Measurements from ENCODE around the gene ESRRB.

Gene ESRRB

DNA sequence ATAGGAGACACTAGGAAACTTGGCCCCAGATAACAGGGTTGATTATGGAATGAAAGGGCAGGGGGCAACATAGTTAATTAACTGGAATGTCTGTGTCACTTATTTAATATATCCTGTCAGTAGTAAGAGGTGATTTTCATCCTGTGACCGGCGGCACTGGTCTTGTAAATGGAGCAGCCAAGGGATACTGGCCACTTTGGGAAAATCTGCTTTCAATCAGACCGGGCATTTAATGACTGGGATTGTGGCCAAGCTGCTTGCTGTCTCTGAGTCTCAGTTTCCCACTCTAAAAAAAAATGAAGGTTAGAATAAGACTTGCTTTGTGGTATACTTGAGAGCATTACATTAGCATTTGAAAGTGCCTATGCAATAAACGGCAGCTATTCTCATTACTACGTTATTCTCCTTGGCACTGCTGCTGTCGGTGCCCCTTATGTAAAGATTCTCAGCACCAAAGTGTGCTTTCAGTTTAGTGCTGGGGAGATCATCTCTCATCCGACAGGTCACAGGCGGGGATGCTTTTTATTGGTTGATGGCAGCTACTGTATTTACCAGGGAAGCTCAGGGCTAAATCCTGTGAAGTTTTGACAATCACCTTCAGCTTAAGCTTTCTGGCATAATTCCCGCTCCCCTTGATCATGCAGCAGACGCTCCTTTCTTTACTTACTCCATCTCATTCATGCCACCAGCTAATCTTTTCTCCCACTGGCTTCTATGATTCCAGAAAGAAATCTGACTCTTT is 162.1 kb downstream of the ESRRB start (continued):
- TF ChIP-seq ZBTB11 (tag by site-specific recombination; conservative IDR thresholded peaks at IDR 0.05; ENCODE audit: low read depth), result no peak
- TF ChIP-seq FEZF1 (tag by site-specific recombination; IDR thresholded peaks at IDR 0.05), result peak; percentile 18; the same call in 1 of the 2 replicates
- no peak for TF ChIP-seq SP7 (tag by site-specific recombination; IDR thresholded peaks at IDR 0.05)
- no peak for TF ChIP-seq MEIS1 (CRISPR knock-in tag; IDR thresholded peaks at IDR 0.05; ENCODE audit: borderline replicate concordance)
- TF ChIP-seq HOXD13 (CRISPR knock-in tag; IDR thresholded peaks at IDR 0.05; ENCODE audit: borderline replicate concordance), result no peak
- TF ChIP-seq, protein P1, sequence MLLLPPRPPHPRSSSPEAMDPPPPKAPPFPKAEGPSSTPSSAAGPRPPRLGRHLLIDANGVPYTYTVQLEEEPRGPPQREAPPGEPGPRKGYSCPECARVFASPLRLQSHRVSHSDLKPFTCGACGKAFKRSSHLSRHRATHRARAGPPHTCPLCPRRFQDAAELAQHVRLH (tag by site-specific recombination; IDR thresholded peaks at IDR 0.05), result no peak
- TF ChIP-seq ZNF184 (tag by site-specific recombination; IDR thresholded peaks at IDR 0.05), result no peak
- no peak for TF ChIP-seq ZNF133 (tag by site-specific recombination; IDR thresholded peaks at IDR 0.05)

DNA sequence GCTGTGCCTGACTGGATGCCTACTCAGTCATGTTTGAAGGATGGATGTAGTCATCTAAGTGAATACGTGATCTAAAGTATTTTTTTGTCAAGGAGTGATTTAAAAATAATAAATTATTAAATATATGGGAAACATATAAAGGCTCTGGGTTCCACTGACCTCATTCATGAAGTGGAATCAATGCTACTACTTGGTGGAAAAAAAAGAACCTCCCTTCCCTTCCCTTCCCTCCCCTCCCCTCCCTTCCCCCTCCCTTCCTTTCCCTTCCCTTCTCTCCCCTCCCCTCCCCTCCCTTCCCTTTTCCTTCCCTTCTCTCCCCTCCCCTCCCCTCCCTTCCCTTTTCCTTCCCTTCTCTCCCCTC is 162.7 kb downstream of the ESRRB start:
- H3K36me3 ChIP-seq (ENCODE audit: control insufficient read depth in 2 of 2, insufficient read depth in 1 of 2, low read length in 2 of 2), result no peaks in the 10 kb centered on the region
- H3K4me3 ChIP-seq (ENCODE audit: low read depth, low read length), result no peak overlapping the region
- TF ChIP-seq, protein P2, sequence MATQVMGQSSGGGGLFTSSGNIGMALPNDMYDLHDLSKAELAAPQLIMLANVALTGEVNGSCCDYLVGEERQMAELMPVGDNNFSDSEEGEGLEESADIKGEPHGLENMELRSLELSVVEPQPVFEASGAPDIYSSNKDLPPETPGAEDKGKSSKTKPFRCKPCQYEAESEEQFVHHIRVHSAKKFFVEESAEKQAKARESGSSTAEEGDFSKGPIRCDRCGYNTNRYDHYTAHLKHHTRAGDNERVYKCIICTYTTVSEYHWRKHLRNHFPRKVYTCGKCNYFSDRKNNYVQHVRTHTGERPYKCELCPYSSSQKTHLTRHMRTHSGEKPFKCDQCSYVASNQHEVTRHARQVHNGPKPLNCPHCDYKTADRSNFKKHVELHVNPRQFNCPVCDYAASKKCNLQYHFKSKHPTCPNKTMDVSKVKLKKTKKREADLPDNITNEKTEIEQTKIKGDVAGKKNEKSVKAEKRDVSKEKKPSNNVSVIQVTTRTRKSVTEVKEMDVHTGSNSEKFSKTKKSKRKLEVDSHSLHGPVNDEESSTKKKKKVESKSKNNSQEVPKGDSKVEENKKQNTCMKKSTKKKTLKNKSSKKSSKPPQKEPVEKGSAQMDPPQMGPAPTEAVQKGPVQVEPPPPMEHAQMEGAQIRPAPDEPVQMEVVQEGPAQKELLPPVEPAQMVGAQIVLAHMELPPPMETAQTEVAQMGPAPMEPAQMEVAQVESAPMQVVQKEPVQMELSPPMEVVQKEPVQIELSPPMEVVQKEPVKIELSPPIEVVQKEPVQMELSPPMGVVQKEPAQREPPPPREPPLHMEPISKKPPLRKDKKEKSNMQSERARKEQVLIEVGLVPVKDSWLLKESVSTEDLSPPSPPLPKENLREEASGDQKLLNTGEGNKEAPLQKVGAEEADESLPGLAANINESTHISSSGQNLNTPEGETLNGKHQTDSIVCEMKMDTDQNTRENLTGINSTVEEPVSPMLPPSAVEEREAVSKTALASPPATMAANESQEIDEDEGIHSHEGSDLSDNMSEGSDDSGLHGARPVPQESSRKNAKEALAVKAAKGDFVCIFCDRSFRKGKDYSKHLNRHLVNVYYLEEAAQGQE (tag by site-specific recombination; IDR thresholded peaks at IDR 0.05), result no peak
- TF ChIP-seq ZNF324 (tag by site-specific recombination; IDR thresholded peaks at IDR 0.05) (no peak), ZFHX2 (tag by site-specific recombination; conservative IDR thresholded peaks at IDR 0.05) (no peak), ZNF335 (tag by site-specific recombination; conservative IDR thresholded peaks at IDR 0.05) (no peak), GLI4 (tag by site-specific recombination; IDR thresholded peaks at IDR 0.05) (no peak), ZFP41 (tag by site-specific recombination; IDR thresholded peaks at IDR 0.05; ENCODE audit: borderline replicate concordance) (no peak), KLF16 (tag by site-specific recombination; IDR thresholded peaks at IDR 0.05) (no peak), ZNF621 (tag by site-specific recombination; IDR thresholded peaks at IDR 0.05) (no peak)
- ChIA-PET CTCF (interaction anchor here (0.7 kb wide), 1 partner anchor 52 kb away, joined by 3 read pairs; no protein-coding TSS in a partner anchor), POLR2A (no interaction called here)
- peaks cover 16% of the 10 kb centered on the region for H3K4me1 ChIP-seq (ENCODE audit: control insufficient read depth, insufficient read depth, low read length)
- no peaks in the 10 kb centered on the region for H3K9me3 ChIP-seq (ENCODE audit: control insufficient read depth, insufficient read depth, low read depth, low read length)
- no peak overlapping the region for H3K27ac ChIP-seq (ENCODE audit: extremely low read depth, low read depth, low read length)

GRCh38 chr14:76539130-76539529 is 163.2 kb downstream of the ESRRB start:
- H3K27ac ChIP-seq (ENCODE audit: extremely low read depth, low read depth, low read length), result no peak overlapping the region
- H3K9me3 ChIP-seq (ENCODE audit: control insufficient read depth, insufficient read depth, low read depth, low read length), result no peaks in the 10 kb centered on the region
- TF ChIP-seq ZNF391 (tag by site-specific recombination; IDR thresholded peaks at IDR 0.05; ENCODE audit: borderline replicate concordance, low read depth) (no peak), SCRT2 (tag by site-specific recombination; IDR thresholded peaks at IDR 0.05) (no peak), PRDM1 (tag by site-specific recombination; IDR thresholded peaks at IDR 0.05) (peak; percentile 96), ZNF701 (tag by site-specific recombination; IDR thresholded peaks at IDR 0.05) (no peak)
- CTCF ChIA-PET, result no interaction called here
- peaks cover 16% of the 10 kb centered on the region for H3K4me1 ChIP-seq (ENCODE audit: control insufficient read depth, insufficient read depth, low read length)
- H3K36me3 ChIP-seq (ENCODE audit: control insufficient read depth in 2 of 2, insufficient read depth in 1 of 2, low read length in 2 of 2), result no peaks in the 10 kb centered on the region
- no peak overlapping the region for H3K4me3 ChIP-seq (ENCODE audit: low read depth, low read length)
- POLR2A ChIA-PET, result no interaction called here
